GM06990 (cell line): ENCODE results near the gene B3GAT3.
A peak's percentile ranks its signal among the peaks of the same experiment; 100 is the strongest.

Experiments used
- DNase-seq: peaks from one replicate; pipeline ENCODE4 v3.0.0-alpha.2; 2011; ENCODE audit not compliant: insufficient read length; ENCODE audit errors: extremely low read depth
- H3K27me3 ChIP-seq: replicated peaks from 2 replicates; pipeline ENCODE4 v1.6.0; 2011; ENCODE audit warnings: low read length; ENCODE audit not compliant: control insufficient read depth, insufficient read depth
- H3K36me3 ChIP-seq: 2 replicates; pipeline ENCODE4 v1.5.1; 2011; ENCODE audit warnings: low read length; ENCODE audit not compliant: control insufficient read depth, insufficient read depth
- H3K4me3 ChIP-seq: replicated peaks from 2 replicates; pipeline ENCODE4 v1.5.1; 2011; ENCODE audit warnings: low read depth, mild to moderate bottlenecking, control low read depth, low read length
- CTCF ChIP-seq: IDR thresholded peaks from 2 replicates; pipeline ENCODE4 v1.5.1; 2011; ENCODE audit warnings: low read length, control low read depth, mild to moderate bottlenecking, inconsistent platforms; ENCODE audit not compliant: insufficient read depth, poor library complexity, severe bottlenecking

Gene B3GAT3

DNA sequence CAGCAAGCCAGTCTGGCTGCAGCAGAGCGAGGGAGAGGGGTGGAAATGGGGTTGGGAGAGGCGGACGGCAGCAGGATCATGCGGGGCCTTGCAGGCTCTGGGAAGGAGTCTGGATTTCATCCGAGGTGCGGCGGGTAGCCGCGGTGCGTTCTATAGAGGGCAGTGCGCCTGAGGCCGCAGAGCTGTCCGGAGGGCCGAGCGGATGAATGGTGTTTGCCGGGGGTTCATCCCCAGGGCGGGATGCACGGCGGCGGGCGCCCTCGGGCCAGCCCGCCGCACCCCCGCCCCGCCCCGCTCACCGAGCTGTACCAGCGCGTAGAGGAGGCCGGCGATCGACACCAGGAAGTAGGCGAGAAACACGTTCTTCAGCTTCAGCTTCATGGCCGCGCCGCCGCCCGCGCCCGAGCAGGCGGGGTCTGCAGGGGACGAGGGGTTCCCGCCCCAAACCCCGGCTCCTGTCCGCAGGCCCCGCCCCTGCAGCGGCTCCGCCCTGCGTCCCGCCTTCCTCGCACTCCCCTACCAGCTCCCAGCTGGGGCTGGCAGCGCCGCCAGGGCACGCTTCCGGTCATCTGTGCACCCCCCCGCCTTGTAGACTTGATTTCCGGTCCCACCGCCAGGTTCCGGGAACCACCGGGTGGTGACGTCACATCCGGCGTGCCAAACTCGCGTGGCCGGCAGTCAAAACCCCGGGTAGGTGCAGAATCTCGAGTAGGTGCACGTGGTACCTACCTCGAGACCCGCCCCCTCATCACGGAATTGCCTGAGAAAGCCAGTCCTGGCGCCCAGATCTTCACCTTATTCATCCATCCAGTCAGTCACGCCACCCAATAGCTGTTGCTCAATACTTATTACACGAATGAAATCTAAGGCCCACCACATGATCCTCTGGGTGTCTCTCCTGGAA, at the start of gene B3GAT3:
B3GAT3 (minus strand) TSS at position 420 of the 904 bp plus-strand sequence; CDS start at position 381, 39 bp downstream.
- peaks cover 13% of the 10 kb centered on the region for H3K36me3 ChIP-seq

DNA sequence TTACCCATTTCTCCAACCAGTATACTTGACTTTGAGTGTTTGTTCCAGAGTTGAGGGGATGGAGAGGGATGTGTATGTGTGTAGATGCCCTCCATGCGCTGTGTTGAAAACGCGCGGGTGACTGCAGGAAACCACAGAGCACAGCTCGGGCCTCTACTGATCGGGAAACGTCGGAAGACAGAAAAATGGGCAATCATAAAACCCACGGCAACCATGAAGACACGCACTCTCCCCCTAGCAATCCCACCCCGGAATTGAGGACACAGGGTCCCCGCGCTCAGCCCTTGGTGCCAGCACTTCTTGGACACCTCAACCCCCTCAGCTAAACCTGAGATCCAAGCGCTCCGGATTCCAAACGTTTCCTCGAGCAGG, 49.4 kb upstream of the B3GAT3 start:
- TF ChIP-seq CTCF = no peak
- H3K36me3 ChIP-seq = peaks cover 8% of the 10 kb centered on the region
- peak overlapping the region; percentile 91 for H3K4me3 ChIP-seq
- no peaks in the 10 kb centered on the region for H3K27me3 ChIP-seq
- DNase-seq = no peak

More for the DNA sequence above, at the start of gene B3GAT3:
- Histone ChIP-seq H3K27me3 (no peaks in the 10 kb centered on the region), H3K4me3 (peak within 1 kb of the TSS; percentile 99)
- no peak for TF ChIP-seq CTCF
- peak; percentile 100 for DNase-seq

GRCh38 chr11:62669420-62670161, 47.8 kb upstream of the B3GAT3 start:
- DNase-seq = no peak
- no peak for TF ChIP-seq CTCF
- no peak overlapping the region for H3K4me3 ChIP-seq
- H3K27me3 ChIP-seq = no peaks in the 10 kb centered on the region
- H3K36me3 ChIP-seq = peaks cover 8% of the 10 kb centered on the region

DNA sequence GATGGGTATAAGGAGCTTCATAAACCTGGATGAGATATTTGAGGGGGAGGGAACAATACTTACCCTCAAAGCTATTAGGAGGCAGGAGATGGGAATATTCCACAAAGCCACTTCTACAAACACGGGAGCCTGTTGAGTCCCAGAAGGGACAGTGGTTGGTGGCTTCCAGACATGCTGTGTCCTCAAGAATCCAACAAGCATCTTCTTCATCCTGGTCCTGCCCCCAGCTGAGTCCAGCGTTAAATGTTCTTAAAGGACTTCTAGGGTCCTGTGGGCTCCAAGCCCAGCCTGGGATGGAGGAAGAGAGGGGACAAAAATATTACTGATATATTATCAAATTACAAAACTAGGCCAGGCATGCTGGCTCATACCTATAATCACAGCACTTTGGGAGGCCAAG, 45.7 kb upstream of the B3GAT3 start:
- Histone ChIP-seq H3K4me3 (no peak overlapping the region; the same call in 1 of the 2 replicates), H3K36me3 (peaks cover 15% of the 10 kb centered on the region), H3K27me3 (no peaks in the 10 kb centered on the region)
- no peak for TF ChIP-seq CTCF
- no peak for DNase-seq

DNA sequence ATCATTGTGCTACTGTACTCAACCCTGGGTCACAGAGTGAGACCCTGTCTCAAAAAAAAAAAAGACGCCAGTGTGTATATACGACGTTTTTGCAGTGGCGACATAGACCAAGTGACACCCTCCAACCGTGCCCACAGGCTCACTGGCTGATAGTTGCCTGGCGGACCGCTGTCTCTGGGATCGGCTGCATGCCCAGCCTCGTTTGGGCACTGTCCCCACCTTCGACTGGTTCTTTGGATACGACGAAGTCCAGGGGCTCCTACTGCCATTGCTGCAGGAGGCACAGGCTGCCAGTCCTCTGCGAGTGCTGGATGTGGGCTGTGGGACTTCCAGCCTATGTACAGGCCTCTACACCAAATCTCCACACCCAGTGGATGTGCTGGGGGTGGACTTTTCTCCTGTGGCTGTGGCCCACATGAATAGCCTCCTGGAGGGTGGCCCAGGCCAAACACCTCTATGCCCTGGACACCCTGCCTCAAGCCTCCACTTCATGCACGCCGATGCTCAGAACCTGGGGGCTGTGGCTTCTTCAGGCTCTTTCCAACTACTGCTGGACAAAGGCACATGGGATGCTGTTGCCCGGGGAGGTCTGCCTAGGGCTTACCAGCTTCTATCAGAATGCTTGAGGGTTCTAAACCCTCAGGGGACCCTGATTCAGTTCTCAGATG, 44.6 kb upstream of the B3GAT3 start:
- Histone ChIP-seq H3K36me3 (peaks cover 15% of the 10 kb centered on the region), H3K27me3 (no peaks in the 10 kb centered on the region), H3K4me3 (peak overlapping the region; percentile 78)
- no peak for TF ChIP-seq CTCF
- DNase-seq = no peak
